DLD1 (cell line): ENCODE measurements around the gene SIAE.

Experiments used
- in situ Hi-C: cut with HindIII; loops from 2 replicates; pipeline ENCODE4 v1.10.0; 2017; ENCODE audit warnings: low sequenced_read_pairs

The SIAE gene

DNA sequence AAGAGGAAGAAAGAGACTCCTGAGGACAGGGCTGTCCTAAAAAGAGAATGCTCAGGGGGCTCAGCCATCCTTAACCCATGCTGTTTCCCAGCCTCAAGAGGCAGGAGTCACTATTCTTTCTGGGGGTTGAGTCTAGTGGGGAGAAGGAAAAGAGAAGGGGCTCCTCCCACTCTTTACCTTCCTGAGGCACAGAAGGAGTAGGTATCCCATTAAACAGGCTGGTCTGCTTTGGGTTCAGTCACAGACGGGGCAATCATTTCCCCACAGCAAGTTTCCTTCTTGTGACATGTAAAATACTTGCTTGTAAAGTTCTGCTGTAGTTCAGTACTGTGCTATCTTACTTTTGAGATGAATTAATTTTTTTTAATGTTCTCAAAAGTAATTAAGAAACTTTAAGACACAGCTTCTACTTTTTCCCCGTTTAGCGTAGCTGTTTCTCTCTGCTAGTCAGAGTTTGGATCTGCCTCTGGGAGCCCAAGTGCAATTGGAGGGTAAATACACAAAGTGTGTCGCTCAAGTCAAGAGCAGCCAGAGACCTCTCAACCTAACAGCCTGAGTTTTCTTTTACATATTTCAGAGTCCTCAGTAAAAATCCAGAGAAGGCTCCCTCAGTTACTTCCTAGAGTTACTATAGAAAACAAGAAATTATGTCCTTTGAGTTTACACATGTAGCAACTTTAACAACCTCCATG is 88.7 kb downstream of the SIAE start:
- in situ Hi-C loops, result no loop called here

DNA sequence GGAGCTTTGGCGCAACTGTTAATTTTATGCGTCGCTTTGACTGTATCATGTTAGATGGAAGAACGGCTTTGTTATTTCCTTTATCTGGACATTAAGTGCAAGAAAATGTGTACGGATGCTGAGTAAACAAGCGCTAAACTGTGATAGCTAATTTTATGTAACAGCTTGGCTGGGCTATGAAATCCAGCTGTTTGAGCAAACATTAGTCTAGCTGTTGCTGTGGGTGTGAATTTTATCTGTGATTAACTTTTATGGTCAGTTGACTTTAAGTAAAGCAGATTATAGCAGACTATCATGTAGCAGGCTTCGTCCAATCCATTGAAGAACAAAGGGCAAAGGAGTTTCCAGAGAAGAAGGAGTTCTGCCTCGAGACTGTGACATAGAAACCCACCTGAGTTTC is 89.8 kb downstream of the SIAE start:
- in situ Hi-C loops, result no loop called here
